ENCODE measurements around the gene ABHD11. TPM values are rescaled to one million over a fixed set of nuclear protein-coding genes. Genes with fewer than 3 reads are reported as not detected.

ABHD11 gene
- polyA plus RNA-seq, 1 donor (not counting 4 experiments of a cell fraction or from before 2014, with no cell fraction given), result 11.3 TPM

DNA sequence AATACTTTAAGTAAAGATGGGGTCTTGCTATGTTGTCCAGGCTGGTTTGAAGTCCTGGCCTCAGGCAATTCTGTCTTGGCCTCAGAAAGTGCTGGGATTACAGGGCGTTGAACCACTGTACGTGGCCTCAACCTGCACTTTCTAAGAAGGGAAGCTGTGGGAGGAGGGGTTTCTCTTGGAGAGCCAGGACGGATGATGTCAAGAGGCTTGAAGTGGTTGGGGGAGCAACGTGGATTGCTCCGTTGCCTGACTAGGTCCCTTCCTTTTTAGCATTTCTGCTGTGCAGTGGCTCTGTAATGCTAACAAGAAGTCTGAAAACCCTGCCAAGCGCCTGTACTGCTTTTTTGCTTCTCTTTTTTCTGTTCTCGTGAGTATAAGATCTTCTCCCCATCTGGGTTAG, 48.0 kb downstream of the ABHD11 start:
- no peaks in the 10 kb centered on the region for H3K9me1 ChIP-seq (ENCODE audit: control insufficient read depth, extremely low read depth, insufficient read depth, low read length)
- no peak overlapping the region for H2AFZ ChIP-seq (ENCODE audit: control insufficient read depth, low read length)
- no peak overlapping the region for H3K9ac ChIP-seq (ENCODE audit: control insufficient read depth, extremely low read depth, insufficient read depth, low read length)
- H3K4me1 ChIP-seq (ENCODE audit: control insufficient read depth, extremely low read depth, insufficient read depth, low read length), result no peaks in the 10 kb centered on the region
- no peak overlapping the region for H3K27ac ChIP-seq (ENCODE audit: control insufficient read depth, insufficient read depth, low read length)
- H3K4me2 ChIP-seq (ENCODE audit: control insufficient read depth, extremely low read depth, insufficient read depth, low read depth, low read length), result no peak overlapping the region
- no peaks in the 10 kb centered on the region for H3K27me3 ChIP-seq (ENCODE audit: control insufficient read depth, extremely low read depth, insufficient read depth, low read length)
- dilution Hi-C loops (cut with MboI; ENCODE audit: extremely low pct_ligation_motif_present, low sequenced_read_pairs), result no loop called here
- FAIRE-seq, result no peak
- H3K9me3 ChIP-seq (ENCODE audit: control insufficient read depth, low read depth, low read length), result no peaks in the 10 kb centered on the region
- peaks cover 33 to 46% of the 10 kb centered on the region in 2 experiments for H3K36me3 ChIP-seq (ENCODE audit: control insufficient read depth in 2 of 2, extremely low read depth in 1 of 2, insufficient read depth in 2 of 2, low read length in 2 of 2)
- H3K4me3 ChIP-seq (ENCODE audit: control insufficient read depth in 2 of 3, extremely low read depth in 1 of 3, insufficient read depth in 2 of 3, low read depth in 1 of 3, low read length in 3 of 3), result no peak overlapping the region
- no peaks in the 10 kb centered on the region for H4K20me1 ChIP-seq (ENCODE audit: control insufficient read depth, extremely low read depth, insufficient read depth, low read length)
- TF ChIP-seq EZH2 (IDR thresholded peaks at IDR 0.05; ENCODE audit: low read length), result no peak
- TF ChIP-seq, protein P1, sequence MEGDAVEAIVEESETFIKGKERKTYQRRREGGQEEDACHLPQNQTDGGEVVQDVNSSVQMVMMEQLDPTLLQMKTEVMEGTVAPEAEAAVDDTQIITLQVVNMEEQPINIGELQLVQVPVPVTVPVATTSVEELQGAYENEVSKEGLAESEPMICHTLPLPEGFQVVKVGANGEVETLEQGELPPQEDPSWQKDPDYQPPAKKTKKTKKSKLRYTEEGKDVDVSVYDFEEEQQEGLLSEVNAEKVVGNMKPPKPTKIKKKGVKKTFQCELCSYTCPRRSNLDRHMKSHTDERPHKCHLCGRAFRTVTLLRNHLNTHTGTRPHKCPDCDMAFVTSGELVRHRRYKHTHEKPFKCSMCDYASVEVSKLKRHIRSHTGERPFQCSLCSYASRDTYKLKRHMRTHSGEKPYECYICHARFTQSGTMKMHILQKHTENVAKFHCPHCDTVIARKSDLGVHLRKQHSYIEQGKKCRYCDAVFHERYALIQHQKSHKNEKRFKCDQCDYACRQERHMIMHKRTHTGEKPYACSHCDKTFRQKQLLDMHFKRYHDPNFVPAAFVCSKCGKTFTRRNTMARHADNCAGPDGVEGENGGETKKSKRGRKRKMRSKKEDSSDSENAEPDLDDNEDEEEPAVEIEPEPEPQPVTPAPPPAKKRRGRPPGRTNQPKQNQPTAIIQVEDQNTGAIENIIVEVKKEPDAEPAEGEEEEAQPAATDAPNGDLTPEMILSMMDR (optimal IDR thresholded peaks at IDR 0.05 in 1 of 3, IDR thresholded peaks at IDR 0.05 in 1 of 3, conservative IDR thresholded peaks at IDR 0.05 in 1 of 3; ENCODE audit: extremely low read depth in 1 of 3, insufficient read depth in 2 of 3, low read length in 3 of 3), result no peak
- DNase-seq (ENCODE audit: low read depth, low spot score), result no peak
- H3K79me2 ChIP-seq (ENCODE audit: control insufficient read depth, insufficient read depth, low read length), result peaks cover 14% of the 10 kb centered on the region

DNA sequence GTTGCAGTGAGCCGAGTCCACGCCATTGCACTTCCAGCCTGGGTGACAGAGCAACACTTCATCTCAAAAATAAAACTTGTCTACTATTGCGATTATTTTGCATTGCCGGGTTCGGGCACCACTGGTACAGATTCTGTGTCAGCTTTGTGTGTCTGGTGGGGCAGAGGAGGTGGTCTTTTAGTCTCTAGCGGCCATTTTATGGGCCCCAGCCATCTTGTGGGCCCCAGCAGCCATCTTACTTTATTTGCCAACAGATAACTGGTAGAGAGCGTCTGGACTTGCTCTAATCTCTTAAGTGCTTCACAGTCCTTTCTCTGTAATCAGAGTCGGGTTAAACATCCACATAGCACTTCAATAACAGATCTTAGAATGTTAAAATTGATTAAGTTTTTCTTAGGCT, 50.3 kb downstream of the ABHD11 start:
- DNase-seq (ENCODE audit: low read depth, low spot score) (no peak), FAIRE-seq (no peak)
- dilution Hi-C loops (cut with MboI; ENCODE audit: extremely low pct_ligation_motif_present, low sequenced_read_pairs), result no loop called here
- no peak overlapping the region for H3K4me2 ChIP-seq (ENCODE audit: control insufficient read depth, extremely low read depth, insufficient read depth, low read depth, low read length)
- no peaks in the 10 kb centered on the region for H3K9me1 ChIP-seq (ENCODE audit: control insufficient read depth, extremely low read depth, insufficient read depth, low read length)
- H3K4me1 ChIP-seq (ENCODE audit: control insufficient read depth, extremely low read depth, insufficient read depth, low read length), result no peaks in the 10 kb centered on the region
- no peaks in the 10 kb centered on the region for H4K20me1 ChIP-seq (ENCODE audit: control insufficient read depth, extremely low read depth, insufficient read depth, low read length)
- no peak overlapping the region for H3K4me3 ChIP-seq (ENCODE audit: control insufficient read depth in 2 of 3, extremely low read depth in 1 of 3, insufficient read depth in 2 of 3, low read depth in 1 of 3, low read length in 3 of 3)
- peaks cover 26 to 30% of the 10 kb centered on the region in 2 experiments for H3K36me3 ChIP-seq (ENCODE audit: control insufficient read depth in 2 of 2, extremely low read depth in 1 of 2, insufficient read depth in 2 of 2, low read length in 2 of 2)
- TF ChIP-seq, protein P1 (optimal IDR thresholded peaks at IDR 0.05 in 1 of 3, IDR thresholded peaks at IDR 0.05 in 1 of 3, conservative IDR thresholded peaks at IDR 0.05 in 1 of 3; ENCODE audit: extremely low read depth in 1 of 3, insufficient read depth in 2 of 3, low read length in 3 of 3), result no peak
- TF ChIP-seq EZH2 (IDR thresholded peaks at IDR 0.05; ENCODE audit: low read length), result no peak
- H3K27me3 ChIP-seq (ENCODE audit: control insufficient read depth, extremely low read depth, insufficient read depth, low read length), result no peaks in the 10 kb centered on the region
- no peaks in the 10 kb centered on the region for H3K9me3 ChIP-seq (ENCODE audit: control insufficient read depth, low read depth, low read length)
- H3K9ac ChIP-seq (ENCODE audit: control insufficient read depth, extremely low read depth, insufficient read depth, low read length), result no peak overlapping the region
- H2AFZ ChIP-seq (ENCODE audit: control insufficient read depth, low read length), result no peak overlapping the region
- peaks cover 36% of the 10 kb centered on the region for H3K79me2 ChIP-seq (ENCODE audit: control insufficient read depth, insufficient read depth, low read length)
- H3K27ac ChIP-seq (ENCODE audit: control insufficient read depth, insufficient read depth, low read length), result no peak overlapping the region

Small RNAs within 50 kb of the gene (small RNA-seq; reads per million reads assigned to genes)
- gene MIR4284 (ENCODE audit: insufficient read length in 3 of 3, low read depth in 3 of 3, low replicate concordance in 1 of 3) (0 to 0.50 (median 0.13) reads per million in 3 experiments), gene RN7SL265P (ENCODE audit: insufficient read length in 3 of 3, low read depth in 3 of 3, low replicate concordance in 1 of 3) (0 reads per million in 3 experiments)

Other genes with a start within 250 kb of the ABHD11 start
- gene BAZ1B, start 216.5 kb downstream of the ABHD11 start, polyA plus RNA-seq, result 14.2 to 24.3 TPM (median 23.6 TPM) in 3 replicates
- 38.5 to 49.6 TPM (median 41.0 TPM) in 3 replicates for gene BCL7B, start 181.1 kb downstream of the ABHD11 start, polyA plus RNA-seq
- gene TBL2, start 160.2 kb downstream of the ABHD11 start, polyA plus RNA-seq, result 29.4 to 39.9 TPM (median 31.2 TPM) in 3 replicates
- 0.05 to 0.14 TPM (median 0.05 TPM) in 3 replicates for gene MLXIPL, start 114.3 kb downstream of the ABHD11 start, polyA plus RNA-seq
- gene VPS37D, start 71.0 kb downstream of the ABHD11 start, polyA plus RNA-seq, result 0.65 to 1.5 TPM (median 0.81 TPM) in 3 replicates
- gene DNAJC30, start 55.3 kb downstream of the ABHD11 start, polyA plus RNA-seq, result 4.9 to 5.7 TPM (median 5.0 TPM) in 3 replicates
- gene BUD23, start 55.2 kb downstream of the ABHD11 start, polyA plus RNA-seq, result 47.1 to 87.5 TPM (median 72.0 TPM) in 3 replicates
- gene STX1A, start 19.1 kb downstream of the ABHD11 start, polyA plus RNA-seq, result 19.4 to 37.9 TPM (median 22.4 TPM) in 3 replicates
- gene CLDN3, start 31.5 kb upstream of the ABHD11 start, polyA plus RNA-seq, result not detected in 3 replicates
- gene CLDN4, start 92.2 kb upstream of the ABHD11 start, polyA plus RNA-seq, result 7.2 to 14.8 TPM (median 13.7 TPM) in 3 replicates
- 0.90 to 1.4 TPM (median 0.97 TPM) in 3 replicates for gene METTL27, start 103.7 kb upstream of the ABHD11 start, polyA plus RNA-seq
- not detected in 3 replicates for gene TMEM270, start 122.4 kb upstream of the ABHD11 start, polyA plus RNA-seq